Choroid plexus epithelial cell (primary cell): Measurements from ENCODE around the gene MN1.

ENCODE experiments used
- DNase-seq: peaks from one replicate; pipeline ENCODE4 v3.0.0-alpha.2; 2010; ENCODE audit warnings: low read depth
- H3K4me3 ChIP-seq: 2 replicates; pipeline ENCODE4 v1.5.1; 2011; ENCODE audit warnings: low read depth, mild to moderate bottlenecking, control low read depth, low read length, moderate library complexity
- TF ChIP-seq, protein P1 (sequence below): conservative IDR thresholded peaks from 2 replicates; pipeline ENCODE4 v1.5.1; 2011; ENCODE audit warnings: low read depth, mild to moderate bottlenecking, control low read depth, inconsistent platforms, low read length, moderate library complexity

The MN1 gene

GRCh38 chr22:27724157-27724556 lies 77.4 kb downstream of the MN1 start:
- TF ChIP-seq, protein P1, sequence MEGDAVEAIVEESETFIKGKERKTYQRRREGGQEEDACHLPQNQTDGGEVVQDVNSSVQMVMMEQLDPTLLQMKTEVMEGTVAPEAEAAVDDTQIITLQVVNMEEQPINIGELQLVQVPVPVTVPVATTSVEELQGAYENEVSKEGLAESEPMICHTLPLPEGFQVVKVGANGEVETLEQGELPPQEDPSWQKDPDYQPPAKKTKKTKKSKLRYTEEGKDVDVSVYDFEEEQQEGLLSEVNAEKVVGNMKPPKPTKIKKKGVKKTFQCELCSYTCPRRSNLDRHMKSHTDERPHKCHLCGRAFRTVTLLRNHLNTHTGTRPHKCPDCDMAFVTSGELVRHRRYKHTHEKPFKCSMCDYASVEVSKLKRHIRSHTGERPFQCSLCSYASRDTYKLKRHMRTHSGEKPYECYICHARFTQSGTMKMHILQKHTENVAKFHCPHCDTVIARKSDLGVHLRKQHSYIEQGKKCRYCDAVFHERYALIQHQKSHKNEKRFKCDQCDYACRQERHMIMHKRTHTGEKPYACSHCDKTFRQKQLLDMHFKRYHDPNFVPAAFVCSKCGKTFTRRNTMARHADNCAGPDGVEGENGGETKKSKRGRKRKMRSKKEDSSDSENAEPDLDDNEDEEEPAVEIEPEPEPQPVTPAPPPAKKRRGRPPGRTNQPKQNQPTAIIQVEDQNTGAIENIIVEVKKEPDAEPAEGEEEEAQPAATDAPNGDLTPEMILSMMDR = no peak
- no peak overlapping the region for H3K4me3 ChIP-seq
- no peak for DNase-seq

DNA sequence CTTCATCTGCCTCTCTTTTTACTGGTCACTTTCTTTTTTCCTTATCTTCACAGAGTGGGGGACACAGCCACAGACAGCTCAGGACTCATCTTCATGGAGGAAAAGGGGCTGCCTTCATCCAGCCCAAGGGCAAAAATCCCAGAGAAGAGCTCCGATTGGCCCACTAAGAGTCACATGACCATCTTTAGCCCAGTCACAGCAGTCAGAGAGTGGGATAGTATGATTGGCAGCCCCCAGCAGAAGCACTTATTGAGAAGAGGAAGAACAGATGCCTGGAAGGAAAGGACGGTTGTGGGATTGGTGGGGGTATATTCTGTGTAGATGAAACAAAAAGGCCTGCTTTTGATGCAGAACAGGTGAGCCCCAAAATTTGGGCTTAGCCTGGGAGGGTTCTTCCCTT lies 77.8 kb downstream of the MN1 start:
- no peak overlapping the region for H3K4me3 ChIP-seq
- TF ChIP-seq, protein P1 = no peak
- no peak for DNase-seq

- TF ChIP-seq, protein P1 = peak; percentile 44
- H3K4me3 ChIP-seq = no peak overlapping the region
- DNase-seq = no peak
These were observed 78.4 kb downstream of the MN1 start for GRCh38 chr22:27723158-27723557.

DNA sequence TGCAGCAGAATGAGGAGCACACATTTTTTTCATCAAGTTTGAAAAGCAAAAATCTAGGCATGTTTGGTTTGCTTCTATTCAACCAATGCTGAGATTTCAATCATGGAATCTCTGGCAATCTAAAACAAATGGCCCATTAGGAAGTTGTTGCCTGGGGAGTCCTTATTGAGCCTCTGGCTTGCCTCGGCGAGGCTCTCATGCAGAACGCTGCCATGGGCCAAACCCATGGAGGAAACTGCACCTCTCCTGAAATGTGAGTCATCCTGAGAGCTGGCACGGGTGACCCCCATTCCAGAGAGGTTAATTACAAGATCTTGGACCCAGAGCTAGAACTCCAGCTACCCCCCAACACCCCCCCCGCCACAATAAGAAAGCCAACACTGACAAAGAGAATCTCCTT lies 80.7 kb downstream of the MN1 start:
- TF ChIP-seq, protein P1 = no peak
- no peak overlapping the region for H3K4me3 ChIP-seq
- no peak for DNase-seq

- TF ChIP-seq, protein P1 = no peak
- DNase-seq = peak; percentile 36
- no peak overlapping the region for H3K4me3 ChIP-seq
These were observed 81.9 kb downstream of the MN1 start for GRCh38 chr22:27719535-27720227.

DNA sequence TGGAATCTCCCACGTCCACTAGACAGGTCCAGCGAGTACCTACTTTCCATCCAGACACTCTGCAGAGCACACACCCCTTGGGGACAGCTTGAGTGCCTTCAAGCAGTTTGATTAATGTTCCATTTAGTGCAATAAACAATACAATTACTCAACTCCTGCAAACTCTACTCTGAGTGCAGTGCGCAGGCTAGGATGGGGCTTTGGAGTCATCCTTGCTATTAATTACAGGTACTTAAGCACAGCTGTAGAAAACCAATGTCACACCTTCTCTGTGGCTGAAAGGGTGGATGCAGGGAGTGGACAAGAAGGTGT lies 82.6 kb downstream of the MN1 start:
- DNase-seq = no peak
- no peak overlapping the region for H3K4me3 ChIP-seq
- TF ChIP-seq, protein P1 = no peak
